ENCODE measurements around the gene CDKN1B. TPM values are rescaled to one million over a fixed set of nuclear protein-coding genes. Genes with fewer than 3 reads are reported as not detected.

CDKN1B gene
- total RNA-seq, 1 donor from 2014 or later: 78.9 TPM

DNA sequence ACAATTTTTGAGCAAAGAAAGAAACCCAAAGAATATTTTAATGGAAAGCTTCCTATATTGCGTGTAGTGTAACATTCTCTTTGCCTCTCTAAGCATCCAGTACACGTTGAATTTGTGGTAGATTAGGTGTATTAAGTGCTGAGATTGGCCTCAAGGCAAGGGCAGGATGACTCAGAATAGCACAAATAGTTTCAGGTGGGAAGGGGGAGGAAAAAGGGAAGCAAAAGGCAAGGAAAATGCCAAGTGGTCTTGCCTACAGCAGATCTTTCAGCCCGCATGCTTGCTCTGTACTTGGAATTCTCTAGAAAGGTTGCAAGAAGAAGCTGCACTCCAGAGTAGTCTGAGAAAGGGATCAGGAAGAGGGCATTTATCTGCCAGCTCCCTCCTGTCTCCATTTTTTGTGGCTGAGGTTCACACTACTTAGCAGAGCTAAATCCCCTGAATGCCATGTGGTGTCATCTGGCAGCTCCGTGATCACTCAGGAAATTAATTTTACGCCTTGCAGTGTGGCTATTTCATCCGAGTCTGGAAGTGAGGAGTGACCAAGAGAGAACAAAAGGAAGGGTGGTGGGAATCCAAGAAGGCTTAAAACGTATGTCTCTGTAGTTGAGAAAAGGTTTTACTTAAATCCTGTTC is 28.5 kb downstream of the CDKN1B start:
- TF ChIP-seq, protein P1, sequence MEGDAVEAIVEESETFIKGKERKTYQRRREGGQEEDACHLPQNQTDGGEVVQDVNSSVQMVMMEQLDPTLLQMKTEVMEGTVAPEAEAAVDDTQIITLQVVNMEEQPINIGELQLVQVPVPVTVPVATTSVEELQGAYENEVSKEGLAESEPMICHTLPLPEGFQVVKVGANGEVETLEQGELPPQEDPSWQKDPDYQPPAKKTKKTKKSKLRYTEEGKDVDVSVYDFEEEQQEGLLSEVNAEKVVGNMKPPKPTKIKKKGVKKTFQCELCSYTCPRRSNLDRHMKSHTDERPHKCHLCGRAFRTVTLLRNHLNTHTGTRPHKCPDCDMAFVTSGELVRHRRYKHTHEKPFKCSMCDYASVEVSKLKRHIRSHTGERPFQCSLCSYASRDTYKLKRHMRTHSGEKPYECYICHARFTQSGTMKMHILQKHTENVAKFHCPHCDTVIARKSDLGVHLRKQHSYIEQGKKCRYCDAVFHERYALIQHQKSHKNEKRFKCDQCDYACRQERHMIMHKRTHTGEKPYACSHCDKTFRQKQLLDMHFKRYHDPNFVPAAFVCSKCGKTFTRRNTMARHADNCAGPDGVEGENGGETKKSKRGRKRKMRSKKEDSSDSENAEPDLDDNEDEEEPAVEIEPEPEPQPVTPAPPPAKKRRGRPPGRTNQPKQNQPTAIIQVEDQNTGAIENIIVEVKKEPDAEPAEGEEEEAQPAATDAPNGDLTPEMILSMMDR (IDR thresholded peaks at IDR 0.05): no peak
- Mint-ChIP-seq H3K4me3 (ENCODE audit: unreplicated experiment) (no peak overlapping the region), H3K27ac (ENCODE audit: unreplicated experiment) (no peak overlapping the region), H3K9me3 (ENCODE audit: unreplicated experiment) (no peaks in the 10 kb centered on the region), H3K4me1 (ENCODE audit: unreplicated experiment) (peaks cover 35% of the 10 kb centered on the region), H3K27me3 (ENCODE audit: unreplicated experiment) (no peaks in the 10 kb centered on the region), H3K36me3 (ENCODE audit: unreplicated experiment) (peaks cover 8% of the 10 kb centered on the region)
- DNase-seq (ENCODE audit: extremely low spot score, unreplicated experiment): no peak

DNA sequence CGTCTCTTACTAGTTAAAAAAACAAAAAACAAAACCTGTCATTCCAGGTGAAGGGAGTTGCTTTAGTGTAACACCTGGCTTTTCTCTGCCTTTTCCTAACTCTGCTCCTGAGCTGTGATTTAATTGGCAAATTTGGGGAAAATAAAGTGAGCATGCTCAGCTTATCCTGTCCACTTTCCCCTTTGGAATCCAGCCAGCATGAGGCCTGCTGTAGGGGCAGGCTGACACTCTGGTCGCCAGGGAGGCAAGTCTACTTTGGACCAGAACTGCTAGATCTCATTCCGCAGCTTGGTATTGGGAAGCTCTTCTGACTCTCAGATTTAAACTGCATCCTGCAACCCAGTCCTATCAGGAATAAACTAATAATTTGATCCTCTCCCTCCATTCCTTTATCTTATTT is 30.1 kb downstream of the CDKN1B start:
- no peak overlapping the region for H3K27ac Mint-ChIP-seq (ENCODE audit: unreplicated experiment)
- no peaks in the 10 kb centered on the region for H3K9me3 Mint-ChIP-seq (ENCODE audit: unreplicated experiment)
- TF ChIP-seq, protein P1 (IDR thresholded peaks at IDR 0.05): no peak
- H3K27me3 Mint-ChIP-seq (ENCODE audit: unreplicated experiment): no peaks in the 10 kb centered on the region
- H3K4me1 Mint-ChIP-seq (ENCODE audit: unreplicated experiment): peaks cover 21% of the 10 kb centered on the region
- DNase-seq (ENCODE audit: extremely low spot score, unreplicated experiment): no peak
- peaks cover 11% of the 10 kb centered on the region for H3K36me3 Mint-ChIP-seq (ENCODE audit: unreplicated experiment)
- H3K4me3 Mint-ChIP-seq (ENCODE audit: unreplicated experiment): no peak overlapping the region

GRCh38 chr12:12748044-12748443 is 30.9 kb downstream of the CDKN1B start:
- no peak overlapping the region for H3K4me3 Mint-ChIP-seq (ENCODE audit: unreplicated experiment)
- no peaks in the 10 kb centered on the region for H3K9me3 Mint-ChIP-seq (ENCODE audit: unreplicated experiment)
- peaks cover 13% of the 10 kb centered on the region for H3K36me3 Mint-ChIP-seq (ENCODE audit: unreplicated experiment)
- no peak overlapping the region for H3K27ac Mint-ChIP-seq (ENCODE audit: unreplicated experiment)
- H3K27me3 Mint-ChIP-seq (ENCODE audit: unreplicated experiment): no peaks in the 10 kb centered on the region
- DNase-seq (ENCODE audit: extremely low spot score, unreplicated experiment): no peak
- peaks cover 21% of the 10 kb centered on the region for H3K4me1 Mint-ChIP-seq (ENCODE audit: unreplicated experiment)
- TF ChIP-seq, protein P1 (IDR thresholded peaks at IDR 0.05): no peak

DNA sequence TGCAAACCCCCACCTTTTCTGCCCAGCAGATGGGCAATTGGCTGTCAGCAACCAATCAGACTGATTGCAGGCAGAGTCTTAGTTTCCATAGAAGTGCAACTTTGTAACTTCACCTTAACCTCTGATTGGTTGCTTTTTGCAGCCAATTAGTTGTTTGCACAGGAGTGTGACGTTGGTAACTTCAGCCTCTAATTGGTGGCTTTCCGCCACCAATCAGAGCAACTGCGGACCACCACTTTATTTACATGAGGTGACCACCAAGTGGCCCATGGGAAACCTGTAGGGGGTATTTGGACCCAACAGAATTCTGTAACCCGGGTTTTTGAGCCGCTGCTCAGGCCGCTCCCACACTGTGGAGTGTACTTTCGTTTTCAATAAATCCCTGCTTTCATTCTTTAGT is 32.3 kb downstream of the CDKN1B start:
- no peak for DNase-seq (ENCODE audit: extremely low spot score, unreplicated experiment)
- Mint-ChIP-seq H3K4me1 (ENCODE audit: unreplicated experiment) (peaks cover 21% of the 10 kb centered on the region), H3K27ac (ENCODE audit: unreplicated experiment) (no peak overlapping the region), H3K27me3 (ENCODE audit: unreplicated experiment) (no peaks in the 10 kb centered on the region), H3K9me3 (ENCODE audit: unreplicated experiment) (no peaks in the 10 kb centered on the region), H3K4me3 (ENCODE audit: unreplicated experiment) (no peak overlapping the region), H3K36me3 (ENCODE audit: unreplicated experiment) (peaks cover 10% of the 10 kb centered on the region)
- TF ChIP-seq, protein P1 (IDR thresholded peaks at IDR 0.05): no peak

GRCh38 chr12:12755923-12756322 is 38.8 kb downstream of the CDKN1B start:
- Mint-ChIP-seq H3K27ac (ENCODE audit: unreplicated experiment) (no peak overlapping the region), H3K36me3 (ENCODE audit: unreplicated experiment) (peaks cover 7% of the 10 kb centered on the region), H3K4me1 (ENCODE audit: unreplicated experiment) (peaks cover 13% of the 10 kb centered on the region), H3K4me3 (ENCODE audit: unreplicated experiment) (no peak overlapping the region), H3K9me3 (ENCODE audit: unreplicated experiment) (no peaks in the 10 kb centered on the region), H3K27me3 (ENCODE audit: unreplicated experiment) (no peaks in the 10 kb centered on the region)
- DNase-seq (ENCODE audit: extremely low spot score, unreplicated experiment): no peak
- TF ChIP-seq, protein P1 (IDR thresholded peaks at IDR 0.05): no peak
